Right renal cortex interstitium (tissue), 3 donors: ENCODE data around the gene KDM2A. TPM values are rescaled to one million over a fixed set of nuclear protein-coding genes. Genes with fewer than 3 reads are reported as not detected.

Experiments used
- DNase-seq, 3 donors: peaks; one replicate each; pipeline ENCODE4 v3.0.0-alpha.2; 2013; ENCODE audit warnings: low read depth in 3 of 3, low spot score in 2 of 3
- polyA plus RNA-seq, 3 donors: library from polyadenylated mRNA; unstranded; fragments of 120-200 nt; gene quantifications; one replicate each; pipeline ENCODE4 v1.2.1, GENCODE V29; 2013; ENCODE audit not compliant: insufficient read length in 3 of 3

KDM2A gene
- polyA plus RNA-seq, 3 donors = 69.5 to 72.5 (median 71.3) TPM

DNA sequence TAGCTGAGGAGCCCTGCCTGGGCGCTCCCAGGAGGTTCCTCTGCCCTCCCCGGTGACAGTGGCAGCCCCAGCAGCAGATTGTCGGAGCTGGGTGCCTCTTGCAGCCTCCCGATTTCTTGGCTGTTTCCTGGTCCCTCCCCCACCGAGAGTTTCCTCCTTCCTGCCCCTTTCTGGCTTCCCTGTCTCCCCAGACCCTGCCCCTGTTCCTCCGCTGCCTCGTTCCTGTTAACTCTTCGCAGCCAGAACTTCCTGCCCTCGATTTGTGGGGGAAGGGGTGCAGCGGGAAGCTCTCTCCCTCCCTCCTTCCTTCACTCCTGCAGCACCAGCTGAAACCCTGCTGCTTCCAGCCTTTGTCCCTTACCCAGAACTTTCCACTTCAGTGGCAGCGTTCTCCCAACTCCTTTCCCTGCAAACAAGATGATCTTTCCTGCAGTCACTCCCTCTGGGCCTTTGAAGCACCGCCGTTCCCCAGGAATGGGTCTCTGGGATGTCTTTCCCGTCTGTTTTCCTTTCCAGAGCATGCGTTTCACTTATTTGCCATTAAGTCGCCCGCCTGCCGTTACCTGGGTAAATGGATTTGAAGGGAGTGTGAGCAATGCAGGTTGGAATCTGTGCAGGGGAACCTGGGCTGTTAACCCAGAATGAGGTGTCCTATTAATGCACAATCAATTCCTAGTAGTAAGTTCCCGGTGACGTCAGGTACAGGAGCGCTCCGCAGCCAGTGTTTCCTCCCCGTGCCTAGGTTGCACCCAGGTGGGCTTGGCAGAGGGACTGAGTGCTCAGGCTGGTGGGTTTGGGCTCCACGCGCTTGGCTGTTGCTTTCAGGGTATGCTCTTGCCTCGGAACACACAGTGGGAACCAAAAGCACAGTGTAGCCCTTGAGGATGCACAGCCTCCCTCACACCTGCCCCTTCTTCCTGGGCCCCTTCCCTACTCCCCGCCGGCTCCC is 151.5 kb downstream of the KDM2A start:
- no peak for DNase-seq

GRCh38 chr11:67271205-67271540 is 152.1 kb downstream of the KDM2A start:
- DNase-seq = no peak

DNA sequence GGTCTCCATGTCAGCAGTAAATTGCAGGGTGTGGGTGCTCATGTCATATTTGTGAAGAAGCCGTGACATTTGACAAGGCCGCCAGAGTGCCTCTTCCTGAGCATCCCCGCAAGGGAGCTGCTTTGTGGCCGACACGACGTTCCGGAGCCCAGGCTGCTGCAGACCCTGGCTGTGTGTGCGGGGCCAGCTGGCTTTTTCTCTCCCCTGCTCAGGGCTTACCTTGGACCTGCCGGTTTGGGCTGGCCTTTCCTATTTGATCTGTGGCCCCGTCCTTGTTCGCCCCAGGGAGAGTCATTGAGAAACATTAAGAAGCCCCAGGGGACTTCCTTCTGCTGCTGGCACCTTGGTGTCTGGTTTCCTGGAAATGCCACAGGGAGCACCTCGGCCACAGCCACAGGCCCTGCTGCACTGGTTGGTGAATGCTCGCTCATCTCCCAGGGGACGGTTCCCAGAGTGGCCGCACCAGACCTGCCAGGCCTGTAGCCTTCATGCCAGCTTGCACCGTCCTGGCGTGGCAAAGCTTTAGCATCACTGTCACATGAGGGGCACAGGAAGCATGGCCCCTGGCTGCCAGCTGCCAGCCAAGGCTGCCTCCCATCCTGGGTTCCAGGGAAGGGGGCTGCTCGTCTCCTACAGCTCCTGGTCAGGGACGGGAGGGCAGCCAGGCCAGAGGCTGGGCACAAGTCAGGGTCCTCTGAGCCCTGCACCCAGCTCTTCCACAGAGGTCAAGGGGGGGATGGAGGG is 152.7 kb downstream of the KDM2A start:
- no peak for DNase-seq

DNA sequence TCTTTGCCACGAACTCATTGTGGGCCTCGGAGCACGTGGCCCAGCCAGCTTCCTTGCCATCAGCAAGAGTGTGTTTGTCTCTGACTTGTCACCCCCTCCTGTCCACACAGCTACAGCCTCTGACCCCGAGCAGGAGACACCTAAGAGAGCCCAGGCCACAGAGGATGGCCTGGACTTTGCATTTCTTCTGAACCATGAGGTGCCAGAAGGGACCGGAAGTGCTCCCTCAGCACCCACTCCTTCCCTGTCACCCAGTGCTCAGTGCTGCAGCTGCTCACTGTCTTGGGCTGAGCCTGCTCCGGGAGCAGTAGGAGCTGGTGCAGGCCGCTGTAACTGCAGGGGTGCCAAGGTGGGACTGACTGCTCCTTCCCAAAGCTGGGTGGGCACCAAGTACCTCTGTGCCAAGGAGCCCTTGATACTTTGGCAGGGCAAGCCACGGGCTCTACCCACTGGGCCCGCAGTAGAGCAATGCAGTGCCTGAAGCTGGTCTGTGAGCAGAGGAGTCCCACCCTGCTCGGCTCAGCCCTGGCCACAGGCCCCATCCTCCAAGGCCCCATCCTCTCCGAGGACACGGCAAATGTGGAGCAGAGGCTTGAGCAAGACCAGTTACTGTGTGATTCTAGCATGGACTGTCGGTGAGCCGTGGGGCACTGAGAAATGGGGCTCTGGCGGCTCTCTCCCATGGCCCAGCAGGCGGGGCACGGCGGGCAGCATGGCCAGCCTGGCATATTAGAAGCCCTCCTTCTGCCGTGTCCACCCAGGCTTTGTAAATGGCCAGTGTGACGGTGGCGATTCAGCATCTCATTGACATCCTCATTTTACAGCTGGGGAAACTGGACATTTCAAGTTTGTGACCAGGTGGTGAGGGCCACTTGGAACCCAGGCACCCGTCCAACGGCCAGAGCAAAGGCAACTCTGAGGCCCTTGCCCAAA is 153.5 kb downstream of the KDM2A start:
- DNase-seq = no peak

DNA sequence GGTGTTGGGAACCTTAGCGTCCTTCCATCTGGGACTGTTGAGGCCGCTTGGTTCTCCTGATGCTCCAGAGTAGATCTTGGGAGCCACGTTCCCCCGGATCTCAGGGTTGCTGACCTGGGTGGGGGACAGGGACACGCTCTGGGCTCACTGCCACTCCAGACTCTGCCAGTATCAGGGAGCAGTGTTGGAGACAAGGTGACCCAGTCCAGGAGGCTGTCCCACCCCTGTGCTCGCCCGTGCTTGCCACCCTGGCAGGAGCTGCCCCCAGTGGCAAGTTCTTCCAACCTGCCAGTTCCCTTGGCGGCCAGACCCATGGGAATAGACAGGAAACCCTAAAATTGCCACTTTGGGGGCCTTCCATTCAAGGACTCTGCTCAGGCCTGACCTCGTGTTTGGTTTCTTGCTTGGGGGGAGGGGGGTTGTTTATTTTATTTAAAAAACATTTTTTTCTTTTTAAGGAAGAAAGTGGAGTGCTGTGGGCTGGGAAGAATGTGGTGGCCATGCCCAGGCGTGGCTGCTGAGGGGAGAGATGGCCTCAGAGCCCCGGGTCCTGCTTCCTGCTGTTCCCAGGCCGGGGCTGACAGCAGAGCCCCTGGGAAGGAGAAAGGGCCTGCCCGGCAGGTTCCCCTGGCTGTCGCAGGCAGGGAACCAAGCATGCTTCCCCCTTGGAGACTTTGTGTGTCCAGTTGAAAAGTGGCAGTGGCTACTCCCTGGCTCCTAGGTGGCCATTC is 154.4 kb downstream of the KDM2A start:
- DNase-seq = no peak

DNA sequence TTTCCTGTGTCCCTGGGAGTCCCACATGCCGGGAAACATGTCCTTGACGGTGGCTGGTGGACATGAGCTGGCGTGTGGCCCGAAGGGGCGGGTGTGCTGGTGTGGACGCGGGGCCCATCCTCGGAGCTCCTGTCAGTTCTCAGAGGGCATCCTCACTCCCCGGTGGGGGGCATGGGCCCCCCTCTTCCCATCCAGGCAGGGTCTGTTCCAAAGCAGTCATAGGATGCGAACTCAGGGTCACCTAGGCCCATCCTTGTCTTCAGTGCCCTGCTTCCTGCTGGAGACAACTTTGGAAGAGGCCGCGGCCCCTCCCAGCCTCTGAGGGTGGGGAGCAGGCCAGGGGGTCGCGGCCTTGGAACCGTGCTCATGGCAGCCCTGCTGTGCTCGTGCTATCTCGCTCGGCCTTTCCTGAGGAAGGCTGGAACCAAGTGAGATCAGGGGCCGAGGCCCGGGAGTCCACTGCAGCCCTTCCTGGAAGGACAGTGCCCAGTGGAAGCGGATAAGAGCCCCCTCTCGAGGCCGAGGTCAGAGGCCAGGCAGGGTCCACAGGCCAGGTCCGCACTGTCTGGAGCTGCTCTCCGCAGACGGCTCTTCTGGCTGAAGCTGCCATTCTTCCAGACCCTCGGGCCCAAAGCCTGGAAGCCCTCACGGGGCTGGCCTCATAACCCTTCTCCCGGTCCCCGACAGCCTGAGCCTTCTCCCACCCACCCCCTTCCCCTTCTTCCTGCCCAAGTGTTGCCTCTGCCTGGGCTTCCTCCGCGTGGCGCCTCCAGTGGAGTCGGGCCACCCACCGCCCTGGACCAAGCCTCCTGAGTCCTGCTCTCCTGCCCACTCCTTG is 155.9 kb downstream of the KDM2A start:
- no peak for DNase-seq

GRCh38 chr11:67275606-67276409 is 156.7 kb downstream of the KDM2A start:
- DNase-seq = no peak

DNA sequence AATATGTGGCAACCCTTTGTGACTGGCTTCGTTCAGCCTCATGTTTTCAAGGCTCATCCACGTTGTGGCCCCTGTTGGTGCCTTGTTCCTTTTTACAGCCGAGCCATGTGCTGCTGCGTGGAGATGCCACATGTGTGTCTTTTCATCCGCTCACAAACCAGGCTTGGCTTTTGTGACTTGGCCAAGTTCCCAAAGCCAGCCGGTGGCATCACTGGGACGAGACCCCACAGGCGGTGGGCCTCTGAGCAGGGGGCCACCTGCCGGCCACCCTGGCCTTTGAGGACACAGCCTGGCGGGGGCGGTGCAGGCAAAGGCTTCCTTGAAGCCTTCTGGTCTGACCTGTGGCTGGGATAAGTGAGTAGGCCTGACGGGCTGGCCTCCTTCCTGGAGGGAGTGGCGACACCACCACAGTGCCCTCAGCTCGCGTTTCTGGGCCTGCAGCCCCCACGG is 157.7 kb downstream of the KDM2A start:
- DNase-seq = no peak

GRCh38 chr11:67277231-67277961 is 158.3 kb downstream of the KDM2A start:
- DNase-seq = no peak

- no peak for DNase-seq
These were observed 159.3 kb downstream of the KDM2A start for GRCh38 chr11:67278135-67278938.

GRCh38 chr11:67278939-67279588 is 160.0 kb downstream of the KDM2A start:
- no peak for DNase-seq

GRCh38 chr11:67279589-67280340 is 160.7 kb downstream of the KDM2A start:
- DNase-seq = no peak

GRCh38 chr11:67280341-67280787 is 161.3 kb downstream of the KDM2A start:
- DNase-seq = no peak

GRCh38 chr11:67280788-67281551 is 161.9 kb downstream of the KDM2A start:
- DNase-seq = no peak
